ENCODE results near the gene RSPH1. TPM values are rescaled to one million over a fixed set of nuclear protein-coding genes. Genes with fewer than 3 reads are reported as not detected.

The RSPH1 gene
- total and polyA plus RNA-seq, 2 of the 4 experiments (the other 2 are of a cell fraction) = not detected

DNA sequence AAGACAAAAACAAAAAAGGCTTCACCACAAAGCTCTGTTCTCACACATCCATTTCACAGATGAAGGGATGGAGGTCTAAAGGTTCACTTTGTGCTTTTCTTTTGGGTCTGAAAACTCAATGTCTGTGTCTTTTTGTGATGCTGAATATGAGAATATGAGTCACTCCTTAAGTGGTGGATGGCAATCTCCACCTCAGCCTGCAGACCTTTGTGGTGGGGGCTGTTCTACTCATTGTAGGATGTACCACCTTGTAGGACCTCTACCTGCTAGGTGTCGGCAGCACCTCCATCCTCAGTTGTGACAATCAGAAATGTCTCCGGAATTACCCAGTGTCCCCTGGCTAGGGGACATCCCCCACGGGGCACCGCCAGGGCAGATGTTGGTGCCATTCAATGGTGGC, 49.5 kb downstream of the RSPH1 start:
- in situ Hi-C loops (cut with MboI; ENCODE audit: low sequenced_read_pairs) (no loop called here), dilution Hi-C loops (cut with HindIII; ENCODE audit: low sequenced_read_pairs, unreplicated experiment) (no loop called here), intact Hi-C loops (cut with micrococcal nuclease) (no loop called here)
- H3K4me3 ChIP-seq (ENCODE audit: insufficient read depth, low read depth, low read length) = no peak overlapping the region
- H2AK9ac ChIP-seq (replicated peaks; ENCODE audit: low read depth, low read length, poor library complexity) = no peak overlapping the region
- no peak overlapping the region for H3K23ac ChIP-seq (ENCODE audit: low read depth, low read length)
- no peak overlapping the region for H2AFZ ChIP-seq (replicated peaks; ENCODE audit: low read length, poor library complexity)
- H3K18ac ChIP-seq (ENCODE audit: low read depth, low read length) = no peak overlapping the region
- H3K36me3 ChIP-seq (ENCODE audit: control insufficient read depth, insufficient read depth, low read length) = no peaks in the 10 kb centered on the region
- no peak for DNase-seq
- H2BK20ac ChIP-seq (ENCODE audit: low read depth, low read length) = no peak overlapping the region
- H3K4me2 ChIP-seq (ENCODE audit: low read depth, low read length) = no peak overlapping the region
- H4K20me1 ChIP-seq (ENCODE audit: insufficient read depth, low read length) = no peaks in the 10 kb centered on the region
- H2BK15ac ChIP-seq (ENCODE audit: low read depth, low read length) = no peak overlapping the region
- no peaks in the 10 kb centered on the region for H3K27me3 ChIP-seq (ENCODE audit: control insufficient read depth, insufficient read depth, low read length)
- H3K4ac ChIP-seq (ENCODE audit: low read depth, low read length) = no peak overlapping the region
- TF ChIP-seq MXI1 (IDR thresholded peaks at IDR 0.05; ENCODE audit: borderline replicate concordance, low read depth, low read length) (no peak), RFX5 (IDR thresholded peaks at IDR 0.05; ENCODE audit: low read depth, low read length) (no peak), RAD21 (IDR thresholded peaks at IDR 0.05; ENCODE audit: low read length) (no peak), POLR2A (IDR thresholded peaks at IDR 0.05; ENCODE audit: low read depth, low read length) (no peak), RCOR1 (IDR thresholded peaks at IDR 0.05; ENCODE audit: insufficient replicate concordance, low read length) (no peak), FOS (IDR thresholded peaks at IDR 0.05; ENCODE audit: low read depth, low read length) (no peak), SMC3 (IDR thresholded peaks at IDR 0.05; ENCODE audit: low read depth, low read length) (no peak), BHLHE40 (IDR thresholded peaks at IDR 0.05; ENCODE audit: low read depth, low read length) (no peak), MAZ (IDR thresholded peaks at IDR 0.05; ENCODE audit: borderline replicate concordance, low read depth, low read length) (no peak), CEBPB (IDR thresholded peaks at IDR 0.05; ENCODE audit: low read depth, low read length) (no peak), CHD1 (IDR thresholded peaks at IDR 0.05; ENCODE audit: low read depth, low read length) (no peak), NFE2L2 (IDR thresholded peaks at IDR 0.05; ENCODE audit: low read depth, low read length) (no peak), MAFK (IDR thresholded peaks at IDR 0.05; ENCODE audit: low read depth, low read length) (no peak)
- TF ChIP-seq, protein P1, sequence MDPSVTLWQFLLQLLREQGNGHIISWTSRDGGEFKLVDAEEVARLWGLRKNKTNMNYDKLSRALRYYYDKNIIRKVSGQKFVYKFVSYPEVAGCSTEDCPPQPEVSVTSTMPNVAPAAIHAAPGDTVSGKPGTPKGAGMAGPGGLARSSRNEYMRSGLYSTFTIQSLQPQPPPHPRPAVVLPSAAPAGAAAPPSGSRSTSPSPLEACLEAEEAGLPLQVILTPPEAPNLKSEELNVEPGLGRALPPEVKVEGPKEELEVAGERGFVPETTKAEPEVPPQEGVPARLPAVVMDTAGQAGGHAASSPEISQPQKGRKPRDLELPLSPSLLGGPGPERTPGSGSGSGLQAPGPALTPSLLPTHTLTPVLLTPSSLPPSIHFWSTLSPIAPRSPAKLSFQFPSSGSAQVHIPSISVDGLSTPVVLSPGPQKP (IDR thresholded peaks at IDR 0.05; ENCODE audit: borderline replicate concordance, low read depth, low read length) = no peak
- TF ChIP-seq, protein P2, sequence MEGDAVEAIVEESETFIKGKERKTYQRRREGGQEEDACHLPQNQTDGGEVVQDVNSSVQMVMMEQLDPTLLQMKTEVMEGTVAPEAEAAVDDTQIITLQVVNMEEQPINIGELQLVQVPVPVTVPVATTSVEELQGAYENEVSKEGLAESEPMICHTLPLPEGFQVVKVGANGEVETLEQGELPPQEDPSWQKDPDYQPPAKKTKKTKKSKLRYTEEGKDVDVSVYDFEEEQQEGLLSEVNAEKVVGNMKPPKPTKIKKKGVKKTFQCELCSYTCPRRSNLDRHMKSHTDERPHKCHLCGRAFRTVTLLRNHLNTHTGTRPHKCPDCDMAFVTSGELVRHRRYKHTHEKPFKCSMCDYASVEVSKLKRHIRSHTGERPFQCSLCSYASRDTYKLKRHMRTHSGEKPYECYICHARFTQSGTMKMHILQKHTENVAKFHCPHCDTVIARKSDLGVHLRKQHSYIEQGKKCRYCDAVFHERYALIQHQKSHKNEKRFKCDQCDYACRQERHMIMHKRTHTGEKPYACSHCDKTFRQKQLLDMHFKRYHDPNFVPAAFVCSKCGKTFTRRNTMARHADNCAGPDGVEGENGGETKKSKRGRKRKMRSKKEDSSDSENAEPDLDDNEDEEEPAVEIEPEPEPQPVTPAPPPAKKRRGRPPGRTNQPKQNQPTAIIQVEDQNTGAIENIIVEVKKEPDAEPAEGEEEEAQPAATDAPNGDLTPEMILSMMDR (conservative IDR thresholded peaks at IDR 0.05; ENCODE audit: low read depth, low read length) = no peak
- TF ChIP-seq, protein P3, sequence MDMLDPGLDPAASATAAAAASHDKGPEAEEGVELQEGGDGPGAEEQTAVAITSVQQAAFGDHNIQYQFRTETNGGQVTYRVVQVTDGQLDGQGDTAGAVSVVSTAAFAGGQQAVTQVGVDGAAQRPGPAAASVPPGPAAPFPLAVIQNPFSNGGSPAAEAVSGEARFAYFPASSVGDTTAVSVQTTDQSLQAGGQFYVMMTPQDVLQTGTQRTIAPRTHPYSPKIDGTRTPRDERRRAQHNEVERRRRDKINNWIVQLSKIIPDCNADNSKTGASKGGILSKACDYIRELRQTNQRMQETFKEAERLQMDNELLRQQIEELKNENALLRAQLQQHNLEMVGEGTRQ (IDR thresholded peaks at IDR 0.05; ENCODE audit: low read depth, low read length) = no peak
- no peaks in the 10 kb centered on the region for H3K4me1 ChIP-seq (ENCODE audit: control insufficient read depth, insufficient read depth, low read length)
- H4K91ac ChIP-seq (ENCODE audit: insufficient read depth, low read depth, low read length) = no peak overlapping the region
- no peak overlapping the region for H3K56ac ChIP-seq (ENCODE audit: extremely low read depth, insufficient read depth, low read length)
- H4K5ac ChIP-seq (ENCODE audit: low read depth, low read length) = no peak overlapping the region
- BruUV-seq (replicated peaks) = no TSS peak
- ATAC-seq (ENCODE audit: low read depth) = no peak
- H3K79me1 ChIP-seq (ENCODE audit: low read depth in 1 of 2, low read length in 2 of 2) = no peaks in the 10 kb centered on the region
- no peak overlapping the region for H3K9ac ChIP-seq (ENCODE audit: low read depth, low read length)
- H2BK5ac ChIP-seq (ENCODE audit: low read depth, low read length, poor library complexity, severe bottlenecking) = no peak overlapping the region
- no peak overlapping the region for H3K14ac ChIP-seq (replicated peaks; ENCODE audit: low read depth, low read length)
- H3K27ac ChIP-seq (ENCODE audit: insufficient read depth, low read length) = no peak overlapping the region
- no peaks in the 10 kb centered on the region for H3K9me1 ChIP-seq (ENCODE audit: insufficient read depth, low read length)
- H4K8ac ChIP-seq (ENCODE audit: low read depth in 2 of 2, low read length in 2 of 2) = no peak overlapping the region
- no peak overlapping the region for H2AK5ac ChIP-seq (ENCODE audit: low read depth, low read length)
- H3K9me3 ChIP-seq (ENCODE audit: control insufficient read depth, insufficient read depth, low read length) = no peaks in the 10 kb centered on the region
- POLR2A ChIA-PET (ENCODE audit: unreplicated experiment) = no interaction called here
- CTCF ChIA-PET = no interaction called here
- WGBS, 2 experiments (ENCODE audit: extremely low coverage in 2 of 2, insufficient read length in 1 of 2) = 57% methylated on average over 3 of the region's 4 CpGs; no CpG with 5 or more reads in 1 of the 2 experiments
- H2BK120ac ChIP-seq (ENCODE audit: low read depth, low read length) = no peak overlapping the region

All from IMR-90 (cell line).